Measurements from ENCODE around the gene MLLT11. TPM values are rescaled to one million over a fixed set of nuclear protein-coding genes. Genes with fewer than 3 reads are reported as not detected.
"Not testable (repeated sequence)": the region's sequence is repeated elsewhere in the genome, so short reads cannot be mapped to it uniquely, and the experiment has no call there.

MLLT11 gene
- total RNA-seq, 1 donor from 2014 or later, result 17.0 TPM

- Mint-ChIP-seq H3K36me3 (no peaks in the 10 kb centered on the region), H3K9me3 (no peaks in the 10 kb centered on the region), H3K4me3 (no peak overlapping the region), H3K27me3 (no peaks in the 10 kb centered on the region), H3K27ac (no peak overlapping the region), H3K4me1 (ENCODE audit: unreplicated experiment) (no peaks in the 10 kb centered on the region)
- TF ChIP-seq CTCF (conservative IDR thresholded peaks at IDR 0.05), result no peak
- DNase-seq (ENCODE audit: extremely low spot score, unreplicated experiment), result no peak
Observed at GRCh38 chr1:151085953-151086559, 25.9 kb downstream of the MLLT11 start.

GRCh38 chr1:151097426-151097825 lies 37.2 kb downstream of the MLLT11 start:
- not testable (repeated sequence) for DNase-seq (ENCODE audit: extremely low spot score, unreplicated experiment); H3K27me3 Mint-ChIP-seq; H3K9me3 Mint-ChIP-seq; H3K4me3 Mint-ChIP-seq; H3K36me3 Mint-ChIP-seq; H3K4me1 Mint-ChIP-seq (ENCODE audit: unreplicated experiment); H3K27ac Mint-ChIP-seq

GRCh38 chr1:151098126-151098525 lies 37.9 kb downstream of the MLLT11 start:
- no peaks in the 10 kb centered on the region for H3K27me3 Mint-ChIP-seq
- TF ChIP-seq CTCF (conservative IDR thresholded peaks at IDR 0.05), result no peak
- no peak overlapping the region for H3K27ac Mint-ChIP-seq
- H3K9me3 Mint-ChIP-seq, result no peaks in the 10 kb centered on the region
- no peak for DNase-seq (ENCODE audit: extremely low spot score, unreplicated experiment)
- no peaks in the 10 kb centered on the region for H3K36me3 Mint-ChIP-seq
- no peak overlapping the region for H3K4me3 Mint-ChIP-seq
- H3K4me1 Mint-ChIP-seq (ENCODE audit: unreplicated experiment), result no peaks in the 10 kb centered on the region

- H3K4me1 Mint-ChIP-seq (ENCODE audit: unreplicated experiment), result peaks cover 8% of the 10 kb centered on the region
- no peaks in the 10 kb centered on the region for H3K9me3 Mint-ChIP-seq
- no peak overlapping the region for H3K27ac Mint-ChIP-seq
- no peak for DNase-seq (ENCODE audit: extremely low spot score, unreplicated experiment)
- no peak for TF ChIP-seq CTCF (conservative IDR thresholded peaks at IDR 0.05)
- peaks cover 4% of the 10 kb centered on the region for H3K36me3 Mint-ChIP-seq
- H3K27me3 Mint-ChIP-seq, result no peaks in the 10 kb centered on the region
- H3K4me3 Mint-ChIP-seq, result no peak overlapping the region
Observed at GRCh38 chr1:151104630-151105029, 44.4 kb downstream of the MLLT11 start.

GRCh38 chr1:151106894-151107293 lies 46.7 kb downstream of the MLLT11 start:
- DNase-seq (ENCODE audit: extremely low spot score, unreplicated experiment), result no peak
- Mint-ChIP-seq H3K27ac (peak overlapping the region; percentile 32), H3K4me1 (ENCODE audit: unreplicated experiment) (peaks cover 8% of the 10 kb centered on the region), H3K27me3 (no peaks in the 10 kb centered on the region), H3K9me3 (no peaks in the 10 kb centered on the region), H3K36me3 (peaks cover 4% of the 10 kb centered on the region), H3K4me3 (no peak overlapping the region)
- TF ChIP-seq CTCF (conservative IDR thresholded peaks at IDR 0.05), result no peak

DNA sequence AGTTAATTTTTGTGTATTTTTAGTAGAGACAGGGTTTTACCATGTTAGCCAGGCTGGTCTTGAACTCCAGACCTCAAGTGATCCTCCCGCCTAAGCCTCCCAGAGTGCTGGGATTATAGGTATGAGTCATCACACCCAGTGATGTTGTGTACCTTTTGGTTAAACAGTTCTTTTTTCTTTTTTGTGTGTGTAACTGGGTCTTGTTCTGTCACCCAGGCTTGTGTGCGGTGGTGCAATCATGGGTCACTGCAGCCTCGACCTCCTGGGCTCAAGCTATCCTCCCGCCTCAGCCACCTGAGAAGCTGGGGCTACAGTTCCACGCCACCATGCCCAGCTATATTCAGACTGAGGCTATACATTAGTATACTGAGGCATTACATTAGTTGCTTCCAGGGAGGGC lies 48.1 kb downstream of the MLLT11 start:
- Mint-ChIP-seq H3K4me1 (ENCODE audit: unreplicated experiment) (peaks cover 8% of the 10 kb centered on the region), H3K27ac (no peak overlapping the region), H3K9me3 (no peaks in the 10 kb centered on the region), H3K27me3 (no peaks in the 10 kb centered on the region), H3K4me3 (no peak overlapping the region), H3K36me3 (peaks cover 4% of the 10 kb centered on the region)
- no peak for DNase-seq (ENCODE audit: extremely low spot score, unreplicated experiment)
- TF ChIP-seq CTCF (conservative IDR thresholded peaks at IDR 0.05), result no peak
